ENCODE measurements around the gene CAPS. TPM values are rescaled to one million over a fixed set of nuclear protein-coding genes. Genes with fewer than 3 reads are reported as not detected.

The CAPS gene
- total RNA-seq, 2 donors from 2014 or later: 9.3 to 15.0 TPM

GRCh38 chr19:5953680-5954213, 39.7 kb downstream of the CAPS start:
- Histone ChIP-seq H3K9me3 (no peaks in the 10 kb centered on the region), H3K9ac (ENCODE audit: low read depth in 2 of 2, low read length in 2 of 2) (peak overlapping the region in 1 of 2 donors; percentile 22), H3K4me1 (peaks cover 17% of the 10 kb centered on the region), H3K4me3 (no peak overlapping the region), H3K27me3 (no peaks in the 10 kb centered on the region), H3K36me3 (no peaks in the 10 kb centered on the region), H3K27ac (peak overlapping the region; percentile 48)
- intact Hi-C loops (cut with DNase I): no loop called here
- TF ChIP-seq CTCF (IDR thresholded peaks at IDR 0.05): no peak
- no peak for DNase-seq

GRCh38 chr19:5954293-5954692, 40.2 kb downstream of the CAPS start:
- no peaks in the 10 kb centered on the region for H3K36me3 ChIP-seq
- no peak for TF ChIP-seq CTCF (IDR thresholded peaks at IDR 0.05)
- no peak overlapping the region for H3K4me3 ChIP-seq
- H3K4me1 ChIP-seq: peaks cover 17% of the 10 kb centered on the region
- no peak for DNase-seq
- intact Hi-C loops (cut with DNase I): no loop called here
- peak overlapping the region in 1 of 2 donors; percentile 22 for H3K9ac ChIP-seq (ENCODE audit: low read depth in 2 of 2, low read length in 2 of 2)
- H3K9me3 ChIP-seq: no peaks in the 10 kb centered on the region
- peak overlapping the region; percentile 48 for H3K27ac ChIP-seq
- H3K27me3 ChIP-seq: no peaks in the 10 kb centered on the region

GRCh38 chr19:5955636-5955935, 41.5 kb downstream of the CAPS start:
- Histone ChIP-seq H3K4me3 (no peak overlapping the region), H3K27ac (peak overlapping the region; percentile 48), H3K9ac (ENCODE audit: low read depth in 2 of 2, low read length in 2 of 2) (no peak overlapping the region), H3K27me3 (no peaks in the 10 kb centered on the region), H3K9me3 (no peaks in the 10 kb centered on the region), H3K36me3 (no peaks in the 10 kb centered on the region), H3K4me1 (peaks cover 17% of the 10 kb centered on the region)
- no peak for TF ChIP-seq CTCF (IDR thresholded peaks at IDR 0.05)
- intact Hi-C loops (cut with DNase I): no loop called here
- DNase-seq: no peak

- intact Hi-C loops (cut with DNase I): no loop called here
- Histone ChIP-seq H3K9me3 (no peaks in the 10 kb centered on the region), H3K36me3 (no peaks in the 10 kb centered on the region), H3K27me3 (no peaks in the 10 kb centered on the region), H3K4me3 (no peak overlapping the region), H3K4me1 (peaks cover 18% of the 10 kb centered on the region), H3K27ac (no peak overlapping the region), H3K9ac (ENCODE audit: low read depth in 2 of 2, low read length in 2 of 2) (no peak overlapping the region)
- DNase-seq: no peak
- no peak for TF ChIP-seq CTCF (IDR thresholded peaks at IDR 0.05)
Observed at GRCh38 chr19:5956323-5956722, 42.3 kb downstream of the CAPS start.

- no peak overlapping the region for H3K27ac ChIP-seq
Observed at GRCh38 chr19:5956728-5957127, 42.7 kb downstream of the CAPS start.

More at GRCh38 chr19:5956728-5957127, 42.7 kb downstream of the CAPS start:
- Histone ChIP-seq H3K4me1 (peaks cover 22% of the 10 kb centered on the region), H3K9ac (ENCODE audit: low read depth in 2 of 2, low read length in 2 of 2) (no peak overlapping the region), H3K27me3 (no peaks in the 10 kb centered on the region), H3K36me3 (no peaks in the 10 kb centered on the region), H3K9me3 (no peaks in the 10 kb centered on the region), H3K4me3 (no peak overlapping the region)
- no peak for TF ChIP-seq CTCF (IDR thresholded peaks at IDR 0.05)
- no peak for DNase-seq
- intact Hi-C loops (cut with DNase I): no loop called here
